Activated CD8-positive, alpha-beta T cell treated with anti-CD3 and anti-CD28 coated beads for 36 hours (primary cell): ENCODE data around the gene PON2. TPM values are rescaled to one million over a fixed set of nuclear protein-coding genes. Genes with fewer than 3 reads are reported as not detected.

Experiments used
- ATAC-seq: fragments of 200-7000 bp; cut with Tn5 transposase; one replicate; pipeline ENCODE4 v1.10.0; 2021; ENCODE audit warnings: mild to moderate bottlenecking, moderate library complexity
- CTCF ChIA-PET: fragments of 350-600 bp; sonication (Branson Sonifier 250); formaldehyde crosslinking; loops from one replicate; lab custom pipeline; 2021; ENCODE audit warnings: antibody characterized with exemption; lab: Charles Lee
- POLR2A ChIA-PET: fragments of 350-600 bp; sonication (Branson Sonifier 250); formaldehyde crosslinking; loops from one replicate; lab custom pipeline; 2021; ENCODE audit warnings: antibody characterized with exemption; lab: Charles Lee
- DNase-seq: peaks from one replicate; pipeline ENCODE4 v3.0.0-alpha.2; 2020
- H3K27ac Mint-ChIP-seq: one replicate; pipeline ENCODE4 v1.8.0; 2021; ENCODE audit warnings: mild to moderate bottlenecking, mixed read lengths
- H3K27me3 Mint-ChIP-seq: one replicate; pipeline ENCODE4 v1.8.0; 2021; ENCODE audit warnings: mixed read lengths
- H3K36me3 Mint-ChIP-seq: one replicate; pipeline ENCODE4 v1.8.0; 2021; ENCODE audit warnings: low read depth, mixed read lengths
- H3K4me1 Mint-ChIP-seq: one replicate; pipeline ENCODE4 v1.8.0; 2021; ENCODE audit warnings: low read depth, mixed read lengths
- H3K4me3 Mint-ChIP-seq: one replicate; pipeline ENCODE4 v1.8.0; 2021; ENCODE audit warnings: mild to moderate bottlenecking, moderate library complexity, mixed read lengths
- H3K9me3 Mint-ChIP-seq: one replicate; pipeline ENCODE4 v1.8.0; 2021; ENCODE audit warnings: mixed read lengths
- CTCF ChIP-seq: fragments of 200-600 bp; IDR thresholded peaks from one replicate; pipeline ENCODE4 v1.8.0; 2022; ENCODE audit warnings: antibody characterized with exemption, mild to moderate bottlenecking
- intact Hi-C: fragments of 100-400 bp; cut with micrococcal nuclease; formaldehyde crosslinking; loops from one replicate; pipeline ENCODE4 v1.10.0; 2022
- total RNA-seq, 2 experiments: library from RNA; stranded (reverse); gene quantifications; one replicate each; pipeline ENCODE4 v1.2.3, GENCODE V29; 2021

Gene PON2
- total RNA-seq, 2 experiments from 2014 or later: 3.5 to 3.7 TPM

- CTCF ChIA-PET: no interaction called here
- Mint-ChIP-seq H3K36me3 (no peaks in the 10 kb centered on the region), H3K4me3 (no peak overlapping the region), H3K9me3 (no peaks in the 10 kb centered on the region), H3K4me1 (no peaks in the 10 kb centered on the region), H3K27me3 (no peaks in the 10 kb centered on the region), H3K27ac (no peak overlapping the region)
- POLR2A ChIA-PET: no interaction called here
- no peak for TF ChIP-seq CTCF
- ATAC-seq (no peak), DNase-seq (no peak)
- intact Hi-C loops: no loop called here
These were observed 13.6 kb downstream of the PON2 start for GRCh38 chr7:95421000-95421846.

- TF ChIP-seq CTCF: no peak
- POLR2A ChIA-PET: no interaction called here
- Mint-ChIP-seq H3K4me1 (no peaks in the 10 kb centered on the region), H3K27ac (no peak overlapping the region), H3K27me3 (no peaks in the 10 kb centered on the region), H3K4me3 (no peak overlapping the region), H3K9me3 (no peaks in the 10 kb centered on the region), H3K36me3 (no peaks in the 10 kb centered on the region)
- CTCF ChIA-PET: interaction anchor here (1.2 to 2.5 kb wide), 3 partner anchors 10 to 64 kb away, joined by 4 to 10 read pairs (median 6); partner anchors contain the start of gene PON3
- no peak for ATAC-seq
- intact Hi-C loops: no loop called here
- no peak for DNase-seq
These were observed 22.8 kb downstream of the PON2 start for GRCh38 chr7:95412075-95412474.

- DNase-seq (no peak), ATAC-seq (no peak)
- no peak overlapping the region for H3K4me3 Mint-ChIP-seq
- H3K9me3 Mint-ChIP-seq: no peaks in the 10 kb centered on the region
- CTCF ChIA-PET: interaction anchor here (1.2 to 2.5 kb wide), 3 partner anchors 10 to 65 kb away, joined by 4 to 10 read pairs (median 6); partner anchors contain the start of gene PON3
- no peak overlapping the region for H3K27ac Mint-ChIP-seq
- H3K4me1 Mint-ChIP-seq: no peaks in the 10 kb centered on the region
- intact Hi-C loops: no loop called here
- no peaks in the 10 kb centered on the region for H3K27me3 Mint-ChIP-seq
- POLR2A ChIA-PET: no interaction called here
- H3K36me3 Mint-ChIP-seq: no peaks in the 10 kb centered on the region
- TF ChIP-seq CTCF: no peak
These were observed 23.2 kb downstream of the PON2 start for GRCh38 chr7:95411666-95412065.

- CTCF ChIA-PET: interaction anchor here (1.2 to 2.5 kb wide), 3 partner anchors 9 to 65 kb away, joined by 4 to 10 read pairs (median 6); partner anchors contain the start of gene PON3
- no peak for TF ChIP-seq CTCF
- no peak overlapping the region for H3K27ac Mint-ChIP-seq
- POLR2A ChIA-PET: no interaction called here
- intact Hi-C loops: no loop called here
- no peaks in the 10 kb centered on the region for H3K27me3 Mint-ChIP-seq
- no peaks in the 10 kb centered on the region for H3K9me3 Mint-ChIP-seq
- no peaks in the 10 kb centered on the region for H3K36me3 Mint-ChIP-seq
- no peaks in the 10 kb centered on the region for H3K4me1 Mint-ChIP-seq
- DNase-seq (no peak), ATAC-seq (peak; percentile 62)
- H3K4me3 Mint-ChIP-seq: no peak overlapping the region
These were observed 23.8 kb downstream of the PON2 start for GRCh38 chr7:95411036-95411435.

GRCh38 chr7:95407751-95408150 is 27.1 kb downstream of the PON2 start:
- DNase-seq (no peak), ATAC-seq (no peak)
- no peak for TF ChIP-seq CTCF
- no peak overlapping the region for H3K4me3 Mint-ChIP-seq
- H3K36me3 Mint-ChIP-seq: no peaks in the 10 kb centered on the region
- intact Hi-C loops: no loop called here
- no peaks in the 10 kb centered on the region for H3K27me3 Mint-ChIP-seq
- POLR2A ChIA-PET: no interaction called here
- no peaks in the 10 kb centered on the region for H3K4me1 Mint-ChIP-seq
- CTCF ChIA-PET: interaction anchor here (2.8 kb wide), 1 partner anchor 13 kb away, joined by 21 read pairs; the partner anchor contains the start of gene PON3
- no peak overlapping the region for H3K27ac Mint-ChIP-seq
- H3K9me3 Mint-ChIP-seq: no peaks in the 10 kb centered on the region
